Activated CD4-positive, CD25-positive, alpha-beta regulatory T cell treated with anti-CD3 and anti-CD28 coated beads, Interleukin-2, amount 50 U/mL, for 24 hours (primary cell): ENCODE results near the gene SLC24A3.

Experiments
- ATAC-seq, 2 donors: fragments of 150-1000 bp; cut with Tn5 transposase; one replicate each; pipeline ENCODE4 v1.10.0; 2021; ENCODE audit warnings: mild to moderate bottlenecking in 1 of 2, moderate library complexity in 1 of 2

The SLC24A3 gene

GRCh38 chr20:19244291-19244690, 31.8 kb downstream of the SLC24A3 start:
- no peak for ATAC-seq

- no peak for ATAC-seq
Observed at GRCh38 chr20:19249106-19249879, 36.9 kb downstream of the SLC24A3 start.

- ATAC-seq = no peak
Observed at GRCh38 chr20:19250346-19250745, 37.9 kb downstream of the SLC24A3 start.

- ATAC-seq = no peak
Observed at GRCh38 chr20:19251506-19251905, 39.1 kb downstream of the SLC24A3 start.

GRCh38 chr20:19251958-19252357, 39.5 kb downstream of the SLC24A3 start:
- ATAC-seq = no peak

- no peak for ATAC-seq
Observed at GRCh38 chr20:19252451-19253120, 40.1 kb downstream of the SLC24A3 start.

- no peak for ATAC-seq
Observed at GRCh38 chr20:19253316-19253715, 40.9 kb downstream of the SLC24A3 start.

GRCh38 chr20:19253916-19254820, 41.7 kb downstream of the SLC24A3 start:
- no peak for ATAC-seq

GRCh38 chr20:19254956-19255355, 42.5 kb downstream of the SLC24A3 start:
- ATAC-seq = no peak

GRCh38 chr20:19256085-19256484, 43.6 kb downstream of the SLC24A3 start:
- no peak for ATAC-seq

- no peak for ATAC-seq
Observed at GRCh38 chr20:19256906-19257595, 44.6 kb downstream of the SLC24A3 start.

GRCh38 chr20:19257865-19258264, 45.4 kb downstream of the SLC24A3 start:
- ATAC-seq = no peak

- ATAC-seq = no peak
Observed at GRCh38 chr20:19259141-19259591, 46.7 kb downstream of the SLC24A3 start.

- ATAC-seq = no peak
Observed at GRCh38 chr20:19260412-19261090, 48.1 kb downstream of the SLC24A3 start.

GRCh38 chr20:19264191-19264590, 51.7 kb downstream of the SLC24A3 start:
- no peak for ATAC-seq

- ATAC-seq = no peak
Observed at GRCh38 chr20:19265646-19266374, 53.4 kb downstream of the SLC24A3 start.

GRCh38 chr20:19268426-19268825, 56.0 kb downstream of the SLC24A3 start:
- no peak for ATAC-seq

GRCh38 chr20:19269737-19270340, 57.4 kb downstream of the SLC24A3 start:
- no peak for ATAC-seq

GRCh38 chr20:19271879-19272651, 59.6 kb downstream of the SLC24A3 start:
- ATAC-seq = no peak
